NT2/D1 (cell line): ENCODE measurements around the gene ATP4B.

Experiments used
- YY1 ChIP-seq: IDR thresholded peaks from 2 replicates; pipeline ENCODE4 v1.6.1; 2011; ENCODE audit not compliant: insufficient read length, insufficient read depth
- ZNF274 ChIP-seq: IDR thresholded peaks from 2 replicates; pipeline ENCODE4 v1.6.1; 2011; ENCODE audit warnings: mild to moderate bottlenecking, low read depth, low read length

DNA sequence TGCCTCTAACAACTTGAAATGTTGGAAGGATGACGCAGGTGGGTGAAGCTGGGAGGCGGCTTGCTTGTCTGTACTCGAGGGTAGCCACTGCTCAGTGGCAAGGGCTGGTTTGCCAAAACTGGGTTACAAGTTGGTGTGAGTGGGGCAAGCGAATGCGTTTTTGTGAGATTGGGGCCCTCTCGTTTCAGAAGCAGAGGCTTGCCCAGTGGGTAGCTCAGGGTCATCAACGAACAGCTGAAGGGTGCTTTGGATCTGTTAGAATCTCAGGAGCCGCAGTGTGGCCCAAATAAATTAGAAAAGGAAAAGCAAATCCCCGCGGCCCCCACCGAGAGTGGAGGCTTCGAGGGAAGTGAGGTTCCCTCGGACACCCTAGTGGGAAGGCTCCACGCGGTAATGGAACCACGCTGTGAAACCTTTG is 7.3 kb downstream of the ATP4B start:
- TF ChIP-seq YY1 (no peak), ZNF274 (no peak)
